ENCODE data around the gene TMEM69.

- TF ChIP-seq POLR2AphosphoS5 (IDR thresholded peaks at IDR 0.05) (no peak), SMC3 (conservative IDR thresholded peaks at IDR 0.05; ENCODE audit: poor library complexity) (no peak), TAF1 (IDR thresholded peaks at IDR 0.05; ENCODE audit: low read depth) (no peak), CTCF (IDR thresholded peaks at IDR 0.05; ENCODE audit: poor library complexity, severe bottlenecking) (no peak), EP300 (conservative IDR thresholded peaks at IDR 0.05; ENCODE audit: poor library complexity, severe bottlenecking) (no peak), EZH2 (IDR thresholded peaks at IDR 0.05; ENCODE audit: borderline replicate concordance, insufficient read depth, low read length, poor library complexity, severe bottlenecking) (no peak), RAD21 (conservative IDR thresholded peaks at IDR 0.05) (no peak), MXI1 (conservative IDR thresholded peaks at IDR 0.05; ENCODE audit: poor library complexity, severe bottlenecking) (no peak)
- TF ChIP-seq, protein P1, sequence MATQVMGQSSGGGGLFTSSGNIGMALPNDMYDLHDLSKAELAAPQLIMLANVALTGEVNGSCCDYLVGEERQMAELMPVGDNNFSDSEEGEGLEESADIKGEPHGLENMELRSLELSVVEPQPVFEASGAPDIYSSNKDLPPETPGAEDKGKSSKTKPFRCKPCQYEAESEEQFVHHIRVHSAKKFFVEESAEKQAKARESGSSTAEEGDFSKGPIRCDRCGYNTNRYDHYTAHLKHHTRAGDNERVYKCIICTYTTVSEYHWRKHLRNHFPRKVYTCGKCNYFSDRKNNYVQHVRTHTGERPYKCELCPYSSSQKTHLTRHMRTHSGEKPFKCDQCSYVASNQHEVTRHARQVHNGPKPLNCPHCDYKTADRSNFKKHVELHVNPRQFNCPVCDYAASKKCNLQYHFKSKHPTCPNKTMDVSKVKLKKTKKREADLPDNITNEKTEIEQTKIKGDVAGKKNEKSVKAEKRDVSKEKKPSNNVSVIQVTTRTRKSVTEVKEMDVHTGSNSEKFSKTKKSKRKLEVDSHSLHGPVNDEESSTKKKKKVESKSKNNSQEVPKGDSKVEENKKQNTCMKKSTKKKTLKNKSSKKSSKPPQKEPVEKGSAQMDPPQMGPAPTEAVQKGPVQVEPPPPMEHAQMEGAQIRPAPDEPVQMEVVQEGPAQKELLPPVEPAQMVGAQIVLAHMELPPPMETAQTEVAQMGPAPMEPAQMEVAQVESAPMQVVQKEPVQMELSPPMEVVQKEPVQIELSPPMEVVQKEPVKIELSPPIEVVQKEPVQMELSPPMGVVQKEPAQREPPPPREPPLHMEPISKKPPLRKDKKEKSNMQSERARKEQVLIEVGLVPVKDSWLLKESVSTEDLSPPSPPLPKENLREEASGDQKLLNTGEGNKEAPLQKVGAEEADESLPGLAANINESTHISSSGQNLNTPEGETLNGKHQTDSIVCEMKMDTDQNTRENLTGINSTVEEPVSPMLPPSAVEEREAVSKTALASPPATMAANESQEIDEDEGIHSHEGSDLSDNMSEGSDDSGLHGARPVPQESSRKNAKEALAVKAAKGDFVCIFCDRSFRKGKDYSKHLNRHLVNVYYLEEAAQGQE (IDR thresholded peaks at IDR 0.05; ENCODE audit: borderline replicate concordance) = no peak
These were observed 47.7 kb upstream of the TMEM69 start for GRCh38 chr1:45640293-45640692.

Data from neural cell (in vitro differentiated cells).